Measurements from ENCODE around the gene C2orf49. TPM values are rescaled to one million over a fixed set of nuclear protein-coding genes. Genes with fewer than 3 reads are reported as not detected.

C2orf49 gene
- total and polyA plus RNA-seq, 2 of the 8 experiments (the other 6 are each of a cell fraction or from before 2014, with no cell fraction given) = 5.6 to 19.9 TPM

DNA sequence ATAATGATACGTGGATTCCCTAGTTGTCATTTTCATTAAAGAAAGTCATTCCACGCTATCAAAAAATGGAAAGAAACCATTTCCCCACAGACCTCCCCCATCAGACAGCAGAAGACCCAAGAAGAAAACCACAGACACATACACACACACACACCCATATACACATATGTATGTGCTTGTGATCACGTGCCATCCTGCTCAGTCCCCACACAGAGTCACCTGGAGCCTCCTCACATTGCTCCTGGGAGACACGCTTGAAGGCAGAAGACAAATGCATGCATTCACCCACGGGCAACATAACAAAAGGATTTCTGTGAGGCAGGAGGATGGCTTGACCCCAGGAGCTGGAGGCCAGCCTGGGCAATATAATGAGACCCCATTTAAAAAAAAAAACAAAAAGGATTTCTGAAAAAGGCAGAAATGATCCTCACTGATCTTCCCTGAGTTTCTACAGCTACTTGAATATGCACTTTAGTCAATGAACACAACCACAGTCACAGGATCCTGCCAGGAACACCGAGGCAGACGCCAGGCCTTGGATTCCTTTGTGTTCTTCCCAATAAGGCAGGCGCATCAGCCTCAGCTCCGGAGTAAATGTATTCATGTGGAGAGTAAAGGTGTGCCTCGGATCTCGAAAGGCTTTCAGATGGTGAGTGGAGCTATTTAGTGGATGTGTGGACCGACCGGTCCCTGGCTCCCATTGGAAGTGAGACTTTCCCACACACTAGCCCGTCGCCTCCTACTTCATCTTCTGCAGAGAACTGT is 28.8 kb upstream of the C2orf49 start:
- Histone ChIP-seq H3K9ac (replicated peaks in 1 of 4; ENCODE audit: extremely low read depth in 1 of 4, low read depth in 3 of 4, low read length in 3 of 4) (no peak overlapping the region), H4K20me1 (replicated peaks in 1 of 2; ENCODE audit: control insufficient read depth in 1 of 2, insufficient read depth in 2 of 2, low read length in 2 of 2) (peaks cover 0 to 8% of the 10 kb centered on the region in 2 experiments), H2BK20ac (ENCODE audit: low read length) (no peak overlapping the region), H3K79me2 (ENCODE audit: control insufficient read depth in 1 of 2, insufficient read depth in 2 of 2, low read length in 2 of 2) (peaks cover 0 to 38% of the 10 kb centered on the region in 2 experiments; a peak in 2 of 4 replicates), H3K4me3 (ENCODE audit: extremely low read depth in 1 of 4, insufficient read depth in 2 of 4, low read depth in 3 of 4, low read length in 4 of 4) (no peak overlapping the region), H2AK5ac (ENCODE audit: low read depth, low read length) (no peak overlapping the region), H4K91ac (replicated peaks; ENCODE audit: insufficient read length, low read length) (no peak overlapping the region), H2BK5ac (ENCODE audit: low read depth, low read length) (peak overlapping the region; percentile 55; the same call in 1 of the 2 replicates), H3K27ac (ENCODE audit: low read depth, low read length) (no peak overlapping the region), H2BK12ac (ENCODE audit: low read depth, low read length) (no peak overlapping the region), H3K79me1 (ENCODE audit: low read depth, low read length) (peaks cover 3% of the 10 kb centered on the region; the same call in 1 of the 2 replicates), H3K23me2 (ENCODE audit: low read depth, low read length) (no peaks in the 10 kb centered on the region), H3K14ac (ENCODE audit: insufficient read length) (no peak overlapping the region), H2BK15ac (ENCODE audit: low read length) (no peak overlapping the region), H2AFZ (ENCODE audit: low read length) (no peak overlapping the region), H3K4ac (replicated peaks; ENCODE audit: insufficient read length, low read depth, low read length) (no peak overlapping the region), H3K9me3 (ENCODE audit: insufficient read depth in 2 of 2, low read depth in 1 of 2, low read length in 1 of 2) (no peaks in the 10 kb centered on the region), H3K27me3 (replicated peaks in 1 of 4; ENCODE audit: control insufficient read depth in 3 of 4, extremely low read depth in 1 of 4, insufficient read depth in 3 of 4, low read length in 3 of 4) (no peaks in the 10 kb centered on the region), H3K4me1 (replicated peaks in 1 of 4; ENCODE audit: control insufficient read depth in 3 of 4, insufficient read depth in 4 of 4, low read length in 3 of 4) (peaks cover 3 to 9% (median 5%) of the 10 kb centered on the region in 4 experiments; a peak in 3 of 7 replicates), H3K4me2 (ENCODE audit: insufficient read depth in 1 of 2, low read depth in 2 of 2, low read length in 2 of 2) (no peak overlapping the region), H2BK120ac (replicated peaks; ENCODE audit: low read depth, low read length) (no peak overlapping the region), H4K5ac (ENCODE audit: insufficient read length, low read depth, low read length) (no peak overlapping the region), H3K36me3 (ENCODE audit: control insufficient read depth in 2 of 4, insufficient read depth in 4 of 4, low read length in 3 of 4) (peaks cover 0 to 12% (median 5%) of the 10 kb centered on the region in 4 experiments; a peak in 4 of 8 replicates), H3K18ac (ENCODE audit: extremely low read depth, low read length) (no peak overlapping the region), H4K8ac (ENCODE audit: extremely low read depth, insufficient read depth, low read length) (peak overlapping the region; percentile 36; the same call in 1 of the 2 replicates), H3K23ac (ENCODE audit: insufficient read length) (no peak overlapping the region), H3K56ac (replicated peaks; ENCODE audit: insufficient read length, low read depth, low read length) (no peak overlapping the region)
- TF ChIP-seq RAD21 (IDR thresholded peaks at IDR 0.05 in 1 of 2, conservative IDR thresholded peaks at IDR 0.05 in 1 of 2; ENCODE audit: low read depth in 2 of 2, low read length in 2 of 2) (no peak), SIX5 (IDR thresholded peaks at IDR 0.05; ENCODE audit: low read depth, low read length) (no peak), EP300 (IDR thresholded peaks at IDR 0.05; ENCODE audit: borderline replicate concordance in 1 of 2, low read depth in 2 of 2, low read length in 2 of 2) (no peak), BACH1 (IDR thresholded peaks at IDR 0.05; ENCODE audit: low read length) (no peak), USF2 (IDR thresholded peaks at IDR 0.05; ENCODE audit: low read length) (no peak), KDM4A (IDR thresholded peaks at IDR 0.05; ENCODE audit: low read depth, low read length, severe bottlenecking) (no peak), EZH2 (IDR thresholded peaks at IDR 0.05; ENCODE audit: low read depth, low read length, severe bottlenecking) (no peak)
- TF ChIP-seq, protein P1, sequence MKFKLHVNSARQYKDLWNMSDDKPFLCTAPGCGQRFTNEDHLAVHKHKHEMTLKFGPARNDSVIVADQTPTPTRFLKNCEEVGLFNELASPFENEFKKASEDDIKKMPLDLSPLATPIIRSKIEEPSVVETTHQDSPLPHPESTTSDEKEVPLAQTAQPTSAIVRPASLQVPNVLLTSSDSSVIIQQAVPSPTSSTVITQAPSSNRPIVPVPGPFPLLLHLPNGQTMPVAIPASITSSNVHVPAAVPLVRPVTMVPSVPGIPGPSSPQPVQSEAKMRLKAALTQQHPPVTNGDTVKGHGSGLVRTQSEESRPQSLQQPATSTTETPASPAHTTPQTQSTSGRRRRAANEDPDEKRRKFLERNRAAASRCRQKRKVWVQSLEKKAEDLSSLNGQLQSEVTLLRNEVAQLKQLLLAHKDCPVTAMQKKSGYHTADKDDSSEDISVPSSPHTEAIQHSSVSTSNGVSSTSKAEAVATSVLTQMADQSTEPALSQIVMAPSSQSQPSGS (IDR thresholded peaks at IDR 0.05; ENCODE audit: low read length) = no peak
- FAIRE-seq (no peak), DNase-seq (ENCODE audit: low read depth in 1 of 2, low spot score in 2 of 2) (no peak)
- 79% methylated on average over 15 of the region's 15 CpGs; no CpG with 5 or more reads in 1 of the 2 experiments for WGBS, 2 experiments (ENCODE audit: extremely low coverage in 1 of 2, insufficient coverage in 1 of 2, insufficient read length in 1 of 2, insufficient replicate concordance in 2 of 2, low coverage in 1 of 2, low lambda C conversion rate in 2 of 2, missing lambda C conversion rate in 1 of 2)
- ChIA-PET CTCF (ENCODE audit: partially characterized antibody) (interaction anchor here (1.4 to 4.1 kb wide), 5 partner anchors 9 to 184 kb away, joined by 3 to 39 read pairs (median 9); no protein-coding TSS in a partner anchor), POLR2A (ENCODE audit: partially characterized antibody) (interaction anchor here (0.6 to 1.3 kb wide), 2 partner anchors 11 to 20 kb away, joined by 3 to 4 read pairs; no protein-coding TSS in a partner anchor)

All from H1 (cell line).